Renal pelvis (tissue), 4 donors: ENCODE results near the gene CDC42EP5. TPM values are rescaled to one million over a fixed set of nuclear protein-coding genes. Genes with fewer than 3 reads are reported as not detected.
A peak's percentile ranks its signal among the peaks of the same experiment; 100 is the strongest.
"Not testable (repeated sequence)": the region's sequence is repeated elsewhere in the genome, so short reads cannot be mapped to it uniquely, and the experiment has no call there.

ENCODE experiments used
- DNase-seq: peaks from one replicate; pipeline ENCODE4 v3.0.0-alpha.2; 2013
- polyA plus RNA-seq, 3 donors: library from polyadenylated mRNA; unstranded; fragments of 120-200 nt; gene quantifications; one replicate each; pipeline ENCODE4 v1.2.1, GENCODE V29; 2013; ENCODE audit not compliant: insufficient read length in 3 of 3

The CDC42EP5 gene
- polyA plus RNA-seq, 3 donors: 27.1 to 46.5 (median 40.9) TPM

GRCh38 chr19:54451997-54452396 is 21.1 kb downstream of the CDC42EP5 start:
- no peak for DNase-seq

- no peak for DNase-seq
Observed at GRCh38 chr19:54451331-54451871, 21.7 kb downstream of the CDC42EP5 start.

- no peak for DNase-seq
Observed at GRCh38 chr19:54449701-54450069, 23.4 kb downstream of the CDC42EP5 start.

GRCh38 chr19:54448774-54449700 is 24.1 kb downstream of the CDC42EP5 start, which contains the start of gene LENG8:
LENG8 (plus strand) TSS chr19:54449199; CDS start chr19:54451345, 2,146 bp downstream.
- peak; percentile 97 for DNase-seq

- peak; percentile 66 for DNase-seq
Observed at GRCh38 chr19:54448040-54448773, 24.9 kb downstream of the CDC42EP5 start.

GRCh38 chr19:54446349-54446748 is 26.7 kb downstream of the CDC42EP5 start:
- not testable (repeated sequence) for DNase-seq

- no peak for DNase-seq
Observed at GRCh38 chr19:54444737-54445136, 28.4 kb downstream of the CDC42EP5 start.

GRCh38 chr19:54440641-54441040 is 32.5 kb downstream of the CDC42EP5 start:
- DNase-seq: no peak

- no peak for DNase-seq
Observed at GRCh38 chr19:54439174-54439851, 33.8 kb downstream of the CDC42EP5 start.

GRCh38 chr19:54436628-54437252 is 36.4 kb downstream of the CDC42EP5 start:
- no peak for DNase-seq

- no peak for DNase-seq
Observed at GRCh38 chr19:54436031-54436523, 37.0 kb downstream of the CDC42EP5 start.

GRCh38 chr19:54435551-54436016 is 37.5 kb downstream of the CDC42EP5 start:
- DNase-seq: no peak

- DNase-seq: no peak
Observed at GRCh38 chr19:54434873-54435214, 38.3 kb downstream of the CDC42EP5 start.

- no peak for DNase-seq
Observed at GRCh38 chr19:54434112-54434872, 38.8 kb downstream of the CDC42EP5 start.

- DNase-seq: no peak
Observed at GRCh38 chr19:54433697-54434096, 39.4 kb downstream of the CDC42EP5 start.

- no peak for DNase-seq
Observed at GRCh38 chr19:54432144-54432738, 40.9 kb downstream of the CDC42EP5 start.

GRCh38 chr19:54431255-54431838 is 41.7 kb downstream of the CDC42EP5 start:
- DNase-seq: no peak

- peak; percentile 60 for DNase-seq
Observed at GRCh38 chr19:54430306-54431254, 42.5 kb downstream of the CDC42EP5 start.
